ENCODE measurements around the gene CDC42BPB. TPM values are rescaled to one million over a fixed set of nuclear protein-coding genes. Genes with fewer than 3 reads are reported as not detected.
A peak's percentile ranks its signal among the peaks of the same experiment; 100 is the strongest.

Gene CDC42BPB
- total and polyA plus RNA-seq, 2 of the 4 experiments (the other 2 are of a cell fraction), result 49.1 to 81.4 TPM

DNA sequence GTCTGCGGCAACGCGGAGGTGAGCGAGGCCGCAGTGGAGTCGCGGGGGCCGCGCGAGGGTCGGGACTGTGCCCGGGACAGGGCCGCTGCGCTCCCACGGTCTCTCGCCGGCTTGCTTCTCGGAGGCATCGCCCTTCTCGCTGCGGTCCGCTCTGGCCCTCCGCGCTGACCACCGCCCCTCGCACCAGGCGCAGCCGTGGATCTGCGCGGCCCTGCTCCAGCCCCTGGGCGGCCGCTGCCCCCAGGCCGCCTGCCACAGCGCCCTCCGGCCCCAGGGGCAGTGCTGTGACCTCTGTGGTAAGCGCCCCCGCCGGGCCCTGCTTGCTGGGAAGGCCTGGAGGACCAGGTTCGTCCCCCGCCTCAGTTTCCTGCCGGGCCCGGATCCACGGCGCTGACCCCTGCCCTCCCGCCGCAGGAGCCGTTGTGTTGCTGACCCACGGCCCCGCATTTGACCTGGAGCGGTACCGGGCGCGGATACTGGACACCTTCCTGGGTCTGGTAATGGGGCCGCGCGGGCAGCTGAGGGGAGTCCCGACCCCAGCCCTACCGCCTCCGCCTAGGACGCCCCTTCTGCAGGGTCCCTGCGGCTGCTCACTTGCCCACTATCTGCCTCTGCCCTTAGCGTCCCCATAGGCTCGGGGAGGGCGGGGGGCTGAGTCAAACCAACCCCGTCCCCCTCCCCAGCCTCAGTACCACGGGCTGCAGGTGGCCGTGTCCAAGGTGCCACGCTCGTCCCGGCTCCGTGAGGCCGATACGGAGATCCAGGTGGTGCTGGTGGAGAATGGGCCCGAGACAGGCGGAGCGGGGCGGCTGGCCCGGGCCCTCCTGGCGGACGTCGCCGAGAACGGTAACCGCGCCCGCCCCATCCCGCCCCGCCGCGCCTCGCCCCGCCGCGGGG lies 127.9 kb downstream of the CDC42BPB start:
- H2BK120ac ChIP-seq (ENCODE audit: low read depth, low read length), result no peak overlapping the region
- no peak for TF ChIP-seq RFX5 (IDR thresholded peaks at IDR 0.05; ENCODE audit: low read depth, low read length)
- TF ChIP-seq BHLHE40 (IDR thresholded peaks at IDR 0.05; ENCODE audit: low read depth, low read length), result no peak
- no peak for TF ChIP-seq MAFK (IDR thresholded peaks at IDR 0.05; ENCODE audit: low read depth, low read length)
- TF ChIP-seq, protein P1, sequence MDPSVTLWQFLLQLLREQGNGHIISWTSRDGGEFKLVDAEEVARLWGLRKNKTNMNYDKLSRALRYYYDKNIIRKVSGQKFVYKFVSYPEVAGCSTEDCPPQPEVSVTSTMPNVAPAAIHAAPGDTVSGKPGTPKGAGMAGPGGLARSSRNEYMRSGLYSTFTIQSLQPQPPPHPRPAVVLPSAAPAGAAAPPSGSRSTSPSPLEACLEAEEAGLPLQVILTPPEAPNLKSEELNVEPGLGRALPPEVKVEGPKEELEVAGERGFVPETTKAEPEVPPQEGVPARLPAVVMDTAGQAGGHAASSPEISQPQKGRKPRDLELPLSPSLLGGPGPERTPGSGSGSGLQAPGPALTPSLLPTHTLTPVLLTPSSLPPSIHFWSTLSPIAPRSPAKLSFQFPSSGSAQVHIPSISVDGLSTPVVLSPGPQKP (IDR thresholded peaks at IDR 0.05; ENCODE audit: borderline replicate concordance, low read depth, low read length), result no peak
- no peak for TF ChIP-seq CHD1 (IDR thresholded peaks at IDR 0.05; ENCODE audit: low read depth, low read length)
- TF ChIP-seq POLR2A (IDR thresholded peaks at IDR 0.05; ENCODE audit: low read depth, low read length), result no peak
- TF ChIP-seq RAD21 (IDR thresholded peaks at IDR 0.05; ENCODE audit: low read length), result no peak
- H2AK5ac ChIP-seq (ENCODE audit: low read depth, low read length), result no peak overlapping the region
- ATAC-seq (ENCODE audit: low read depth) (peak; percentile 3), DNase-seq (no peak)
- no TSS peak for BruUV-seq (replicated peaks)
- ChIA-PET POLR2A (ENCODE audit: unreplicated experiment) (no interaction called here), CTCF (no interaction called here)
- H3K23ac ChIP-seq (ENCODE audit: low read depth, low read length), result no peak overlapping the region
- H4K91ac ChIP-seq (ENCODE audit: insufficient read depth, low read depth, low read length), result no peak overlapping the region
- peak overlapping the region; percentile 81 for H2AK9ac ChIP-seq (replicated peaks; ENCODE audit: low read depth, low read length, poor library complexity)
- no peak overlapping the region for H4K8ac ChIP-seq (ENCODE audit: low read depth in 2 of 2, low read length in 2 of 2)
- H3K4me3 ChIP-seq (ENCODE audit: insufficient read depth, low read depth, low read length), result peak overlapping the region; percentile 42; the same call in 1 of the 2 replicates
- no peak overlapping the region for H3K4ac ChIP-seq (ENCODE audit: low read depth, low read length)
- no peak overlapping the region for H2BK5ac ChIP-seq (ENCODE audit: low read depth, low read length, poor library complexity, severe bottlenecking)
- H3K9me3 ChIP-seq (ENCODE audit: control insufficient read depth, insufficient read depth, low read length), result 0 out of 2 replicates have a peak, but pooled peaks cover 5% of the 10 kb centered on the region
- H3K9ac ChIP-seq (ENCODE audit: low read depth, low read length), result no peak overlapping the region
- H3K4me2 ChIP-seq (ENCODE audit: low read depth, low read length), result peak overlapping the region; percentile 56
- peaks cover 22% of the 10 kb centered on the region for H3K36me3 ChIP-seq (ENCODE audit: control insufficient read depth, insufficient read depth, low read length)
- no peak overlapping the region for H2BK15ac ChIP-seq (ENCODE audit: low read depth, low read length)
- no peak overlapping the region for H3K18ac ChIP-seq (ENCODE audit: low read depth, low read length)
- in situ Hi-C loops (cut with MboI; ENCODE audit: low sequenced_read_pairs), result no loop called here
- peaks cover 14% of the 10 kb centered on the region for H4K20me1 ChIP-seq (ENCODE audit: insufficient read depth, low read length)
- no peak overlapping the region for H3K27ac ChIP-seq (ENCODE audit: insufficient read depth, low read length)
- 0 out of 2 replicates have a peak, but pooled peaks cover 7% of the 10 kb centered on the region for H3K9me1 ChIP-seq (ENCODE audit: insufficient read depth, low read length)
- no peak overlapping the region for H3K56ac ChIP-seq (ENCODE audit: extremely low read depth, insufficient read depth, low read length)
- no peaks in the 10 kb centered on the region; a peak in 1 of 4 replicates for H3K79me1 ChIP-seq (ENCODE audit: low read depth in 1 of 2, low read length in 2 of 2)
- no peak overlapping the region for H4K5ac ChIP-seq (ENCODE audit: low read depth, low read length)
- H2AFZ ChIP-seq (replicated peaks; ENCODE audit: low read length, poor library complexity), result peak overlapping the region; percentile 26
- no peak overlapping the region for H2BK20ac ChIP-seq (ENCODE audit: low read depth, low read length)
- H3K4me1 ChIP-seq (ENCODE audit: control insufficient read depth, insufficient read depth, low read length), result peaks cover 13% of the 10 kb centered on the region
- intact Hi-C loops (cut with micrococcal nuclease), result no loop called here
- dilution Hi-C loops (cut with HindIII; ENCODE audit: low sequenced_read_pairs, unreplicated experiment), result no loop called here
- WGBS, 2 experiments (ENCODE audit: extremely low coverage in 2 of 2, insufficient read length in 1 of 2), result 5% methylated on average over 40 of the region's 94 CpGs; no CpG with 5 or more reads in 1 of the 2 experiments
- H3K27me3 ChIP-seq (ENCODE audit: control insufficient read depth, insufficient read depth, low read length), result peaks cover 57% of the 10 kb centered on the region
- H3K14ac ChIP-seq (replicated peaks; ENCODE audit: low read depth, low read length), result no peak overlapping the region
